Measurements from ENCODE around the gene KRTAP26-1. TPM values are rescaled to one million over a fixed set of nuclear protein-coding genes. Genes with fewer than 3 reads are reported as not detected.

KRTAP26-1 gene
- total and polyA plus RNA-seq, 3 donors from 2014 or later = 0.37 TPM; not detected in 2

GRCh38 chr21:30326390-30326789, 6.3 kb upstream of the KRTAP26-1 start:
- no peak overlapping the region for H3K27ac ChIP-seq
- intact Hi-C loops (cut with DNase I; ENCODE audit: low total_unique reads) = no loop called here
- no peak for DNase-seq
- H3K9me3 ChIP-seq = no peaks in the 10 kb centered on the region
- H3K27me3 ChIP-seq = no peaks in the 10 kb centered on the region
- no peaks in the 10 kb centered on the region for H3K36me3 ChIP-seq (ENCODE audit: low read depth, missing control alignments)
- TF ChIP-seq CTCF (IDR thresholded peaks at IDR 0.05) (no peak), POLR2A (IDR thresholded peaks at IDR 0.05) (no peak)
- no peaks in the 10 kb centered on the region for H3K4me1 ChIP-seq
- H3K4me3 ChIP-seq = no peak overlapping the region

- intact Hi-C loops (cut with DNase I; ENCODE audit: low total_unique reads) = no loop called here
- Histone ChIP-seq H3K4me1 (no peaks in the 10 kb centered on the region), H3K27me3 (no peaks in the 10 kb centered on the region), H3K36me3 (ENCODE audit: low read depth, missing control alignments) (no peaks in the 10 kb centered on the region), H3K9me3 (no peaks in the 10 kb centered on the region), H3K4me3 (no peak overlapping the region), H3K27ac (no peak overlapping the region)
- DNase-seq = no peak
- TF ChIP-seq CTCF (IDR thresholded peaks at IDR 0.05) (no peak), POLR2A (IDR thresholded peaks at IDR 0.05) (no peak)
- 89 to 96% methylated on average over 2 of the region's 2 CpGs for WGBS, 2 donors
These were observed 4.4 kb downstream of the KRTAP26-1 start for GRCh38 chr21:30315701-30316100.

- intact Hi-C loops (cut with DNase I; ENCODE audit: low total_unique reads) = no loop called here
- H3K4me1 ChIP-seq = no peaks in the 10 kb centered on the region
- no peaks in the 10 kb centered on the region for H3K27me3 ChIP-seq
- H3K36me3 ChIP-seq (ENCODE audit: low read depth, missing control alignments) = no peaks in the 10 kb centered on the region
- no peak overlapping the region for H3K4me3 ChIP-seq
- WGBS, 2 donors = 44 to 68% methylated on average over 2 of the region's 2 CpGs
- H3K9me3 ChIP-seq = no peaks in the 10 kb centered on the region
- H3K27ac ChIP-seq = no peak overlapping the region
- DNase-seq = no peak
- TF ChIP-seq CTCF (IDR thresholded peaks at IDR 0.05) (no peak), POLR2A (IDR thresholded peaks at IDR 0.05) (no peak)
These were observed 13.2 kb downstream of the KRTAP26-1 start for GRCh38 chr21:30306884-30307283.

- intact Hi-C loops (cut with DNase I; ENCODE audit: low total_unique reads) = no loop called here
- no peaks in the 10 kb centered on the region for H3K9me3 ChIP-seq
- H3K27ac ChIP-seq = no peak overlapping the region
- H3K4me3 ChIP-seq = no peak overlapping the region
- no peak for DNase-seq
- no peaks in the 10 kb centered on the region for H3K27me3 ChIP-seq
- no peaks in the 10 kb centered on the region for H3K4me1 ChIP-seq
- 62 to 70% methylated on average over 1 of the region's 1 CpG for WGBS, 2 donors
- no peaks in the 10 kb centered on the region for H3K36me3 ChIP-seq (ENCODE audit: low read depth, missing control alignments)
- no peak for TF ChIP-seq CTCF (IDR thresholded peaks at IDR 0.05)
- TF ChIP-seq POLR2A (IDR thresholded peaks at IDR 0.05) = no peak
These were observed 15.0 kb downstream of the KRTAP26-1 start for GRCh38 chr21:30305136-30305535.

GRCh38 chr21:30289215-30289614, 30.9 kb downstream of the KRTAP26-1 start, which contains the start of gene KRTAP25-1:
Gene KRTAP25-1, minus strand, starts transcription at chr21:30289514. Its CDS starts 24 bp downstream, at chr21:30289490.
- DNase-seq = no peak
- Histone ChIP-seq H3K4me1 (no peaks in the 10 kb centered on the region), H3K9me3 (no peaks in the 10 kb centered on the region), H3K27ac (no peak within 1 kb of the TSS), H3K27me3 (no peaks in the 10 kb centered on the region), H3K36me3 (ENCODE audit: low read depth, missing control alignments) (no peaks in the 10 kb centered on the region), H3K4me3 (no peak within 1 kb of the TSS)
- intact Hi-C loops (cut with DNase I; ENCODE audit: low total_unique reads) = no loop called here
- 81 to 91% methylated on average over 2 of the region's 2 CpGs for WGBS, 2 donors
- no peak for TF ChIP-seq POLR2A (IDR thresholded peaks at IDR 0.05)
- TF ChIP-seq CTCF (IDR thresholded peaks at IDR 0.05) = no peak

Measured in testis (tissue), 3 donors.